Vagina (tissue), 2 donors: Measurements from ENCODE around the gene DENND5A. TPM values are rescaled to one million over a fixed set of nuclear protein-coding genes. Genes with fewer than 3 reads are reported as not detected.
A peak's percentile ranks its signal among the peaks of the same experiment; 100 is the strongest.

ENCODE experiments used
- DNase-seq, 2 donors: peaks; one replicate each; pipeline ENCODE4 v3.0.0-alpha.2; 2017; ENCODE audit errors: extremely low spot score in 2 of 2
- H3K27ac ChIP-seq: fragments of 200-600 bp; sonication (generic); one replicate; pipeline ENCODE4 v1.5.1; 2019
- H3K27me3 ChIP-seq: fragments of 200-600 bp; sonication (generic); one replicate; pipeline ENCODE4 v1.5.1; 2019
- H3K36me3 ChIP-seq, 2 donors: fragments of 200-600 bp; sonication (generic); one replicate each; pipeline ENCODE4 v1.5.1; 2017 to 2019
- H3K4me1 ChIP-seq: fragments of 200-600 bp; sonication (generic); one replicate; pipeline ENCODE4 v1.5.1; 2019
- H3K4me3 ChIP-seq, 2 donors: fragments of 200-600 bp; sonication (generic); 1 replicate in 1 of 2; 2 replicates in 1 of 2; pipeline ENCODE4 v1.5.1; 2016 to 2019
- H3K9me3 ChIP-seq: fragments of 200-600 bp; sonication (generic); one replicate; pipeline ENCODE4 v1.5.1; 2019
- POLR2A ChIP-seq, 2 donors: fragments of 450-650 bp; IDR thresholded peaks; one replicate each; pipeline ENCODE4 v1.6.1; 2017; ENCODE audit warnings: antibody characterized with exemption in 2 of 2, mild to moderate bottlenecking in 2 of 2, moderate library complexity in 2 of 2
- POLR2AphosphoS5 ChIP-seq, 2 donors: sonication (generic); formaldehyde crosslinking; IDR thresholded peaks; one replicate each; pipeline ENCODE4 v1.9.0; 2017; ENCODE audit warnings: antibody characterized with exemption in 2 of 2, mild to moderate bottlenecking in 2 of 2, low read depth in 1 of 2; ENCODE audit not compliant: insufficient read depth in 1 of 2
- intact Hi-C: fragments of 100-400 bp; cut with DNase I; formaldehyde crosslinking; loops from one replicate; pipeline ENCODE4 v1.15.1; 2023
- total RNA-seq: library from RNA; depleted of rRNA; stranded (reverse); fragments of >200 nt; gene quantifications from one replicate; pipeline ENCODE4 v1.2.3, GENCODE V29; 2016
- TF ChIP-seq, protein P1 (sequence below), 3 experiments: fragments of 450-650 bp in 2 of 3; fragments of 200-600 bp in 1 of 3; sonication (generic) in 1 of 3; IDR thresholded peaks; one replicate each; pipeline ENCODE4 v1.5.1; 2017 to 2019; ENCODE audit warnings: antibody characterized with exemption in 3 of 3, mild to moderate bottlenecking in 2 of 3, moderate library complexity in 2 of 3

DENND5A gene
- total RNA-seq, 1 donor from 2014 or later, result 82.0 TPM

DNA sequence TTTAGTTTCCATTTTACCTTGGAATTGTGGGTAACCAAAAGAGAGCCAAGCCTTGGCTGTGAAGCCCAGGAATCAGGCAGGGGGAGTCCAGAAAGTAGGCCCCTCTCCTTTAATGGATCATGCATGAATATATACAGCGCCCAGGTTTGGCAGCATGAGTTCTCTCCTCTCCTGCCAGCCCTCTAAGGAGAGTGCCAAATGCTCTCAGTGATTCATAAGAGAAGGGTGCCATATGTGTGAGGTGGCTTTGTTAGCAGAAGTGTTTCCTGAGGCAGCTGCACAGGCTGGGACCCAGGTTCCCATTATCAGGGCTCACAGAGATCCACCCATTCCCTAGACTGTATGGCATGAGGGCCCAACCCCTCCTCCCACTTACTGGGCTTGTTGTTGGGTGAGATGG is 121.4 kb downstream of the DENND5A start:
- Histone ChIP-seq H3K36me3 (peaks cover 0 to 66% of the 10 kb centered on the region in 2 donors), H3K4me1 (peaks cover 16% of the 10 kb centered on the region)
- intact Hi-C loops, result no loop called here

DNA sequence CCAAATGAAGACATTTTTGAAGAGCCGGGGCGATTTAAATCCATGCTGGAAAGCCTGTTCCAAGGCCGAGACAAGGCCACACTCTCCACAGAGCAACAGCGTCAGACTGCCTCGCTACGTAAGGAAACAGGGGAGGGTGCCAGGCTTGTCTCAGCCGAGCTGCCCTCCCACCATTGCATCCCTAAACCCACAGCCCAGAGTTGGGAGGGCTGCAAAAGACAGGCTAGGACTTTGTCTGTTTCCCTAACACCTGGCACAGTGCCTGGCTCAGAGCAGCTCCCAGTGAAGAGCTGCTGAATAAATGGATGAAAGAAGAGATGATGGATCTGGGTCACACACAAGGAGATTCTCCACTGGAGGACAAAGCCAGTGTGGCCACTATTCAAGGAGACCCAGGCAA is 122.4 kb downstream of the DENND5A start:
- no peak for DNase-seq
- Histone ChIP-seq H3K4me1 (peaks cover 26% of the 10 kb centered on the region), H3K4me3 (no peak overlapping the region), H3K27me3 (no peaks in the 10 kb centered on the region), H3K27ac (no peak overlapping the region), H3K9me3 (no peaks in the 10 kb centered on the region), H3K36me3 (peaks cover 0 to 66% of the 10 kb centered on the region in 2 donors)
- TF ChIP-seq POLR2AphosphoS5 (IDR thresholded peaks at IDR 0.05; ENCODE audit: insufficient read depth in 1 of 2, low read depth in 1 of 2) (no peak), POLR2A (IDR thresholded peaks at IDR 0.05) (no peak)
- TF ChIP-seq, protein P1, sequence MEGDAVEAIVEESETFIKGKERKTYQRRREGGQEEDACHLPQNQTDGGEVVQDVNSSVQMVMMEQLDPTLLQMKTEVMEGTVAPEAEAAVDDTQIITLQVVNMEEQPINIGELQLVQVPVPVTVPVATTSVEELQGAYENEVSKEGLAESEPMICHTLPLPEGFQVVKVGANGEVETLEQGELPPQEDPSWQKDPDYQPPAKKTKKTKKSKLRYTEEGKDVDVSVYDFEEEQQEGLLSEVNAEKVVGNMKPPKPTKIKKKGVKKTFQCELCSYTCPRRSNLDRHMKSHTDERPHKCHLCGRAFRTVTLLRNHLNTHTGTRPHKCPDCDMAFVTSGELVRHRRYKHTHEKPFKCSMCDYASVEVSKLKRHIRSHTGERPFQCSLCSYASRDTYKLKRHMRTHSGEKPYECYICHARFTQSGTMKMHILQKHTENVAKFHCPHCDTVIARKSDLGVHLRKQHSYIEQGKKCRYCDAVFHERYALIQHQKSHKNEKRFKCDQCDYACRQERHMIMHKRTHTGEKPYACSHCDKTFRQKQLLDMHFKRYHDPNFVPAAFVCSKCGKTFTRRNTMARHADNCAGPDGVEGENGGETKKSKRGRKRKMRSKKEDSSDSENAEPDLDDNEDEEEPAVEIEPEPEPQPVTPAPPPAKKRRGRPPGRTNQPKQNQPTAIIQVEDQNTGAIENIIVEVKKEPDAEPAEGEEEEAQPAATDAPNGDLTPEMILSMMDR (IDR thresholded peaks at IDR 0.05), result no peak
- intact Hi-C loops, result no loop called here

More for the DNA sequence above, 121.4 kb downstream of the DENND5A start:
- no peak for DNase-seq
- Histone ChIP-seq H3K27ac (no peak overlapping the region), H3K27me3 (no peaks in the 10 kb centered on the region), H3K9me3 (no peaks in the 10 kb centered on the region), H3K4me3 (no peak overlapping the region)
- no peak for TF ChIP-seq POLR2AphosphoS5 (IDR thresholded peaks at IDR 0.05; ENCODE audit: insufficient read depth in 1 of 2, low read depth in 1 of 2)
- TF ChIP-seq POLR2A (IDR thresholded peaks at IDR 0.05), result no peak
- TF ChIP-seq, protein P1 (IDR thresholded peaks at IDR 0.05), result no peak

DNA sequence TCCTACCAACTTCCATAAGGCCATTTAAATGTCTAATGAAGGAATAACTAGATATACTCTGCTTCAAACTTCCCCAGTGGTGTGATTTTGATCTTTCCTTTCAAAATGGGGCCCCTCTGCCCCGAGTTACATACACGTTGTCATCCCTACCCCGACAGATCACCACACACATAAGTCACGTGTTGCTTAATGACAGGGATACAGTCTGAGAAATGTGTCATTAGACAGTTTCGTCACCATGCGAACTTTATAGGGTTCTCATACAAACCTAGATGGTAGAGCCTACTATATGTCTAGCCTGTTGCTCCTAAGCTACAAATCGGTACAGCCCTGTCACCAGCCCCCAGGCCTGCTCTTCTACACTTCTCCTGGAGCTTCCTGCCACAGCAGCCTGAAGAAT is 124.0 kb downstream of the DENND5A start:
- H3K4me3 ChIP-seq, result no peak overlapping the region
- H3K27me3 ChIP-seq, result no peaks in the 10 kb centered on the region
- TF ChIP-seq, protein P1 (IDR thresholded peaks at IDR 0.05), result no peak
- no peak for TF ChIP-seq POLR2AphosphoS5 (IDR thresholded peaks at IDR 0.05; ENCODE audit: insufficient read depth in 1 of 2, low read depth in 1 of 2)
- no peak for TF ChIP-seq POLR2A (IDR thresholded peaks at IDR 0.05)
- H3K36me3 ChIP-seq, result peaks cover 0 to 51% of the 10 kb centered on the region in 2 donors
- no peak overlapping the region for H3K27ac ChIP-seq
- intact Hi-C loops, result no loop called here
- H3K4me1 ChIP-seq, result peaks cover 32% of the 10 kb centered on the region
- DNase-seq, result no peak
- no peaks in the 10 kb centered on the region for H3K9me3 ChIP-seq

DNA sequence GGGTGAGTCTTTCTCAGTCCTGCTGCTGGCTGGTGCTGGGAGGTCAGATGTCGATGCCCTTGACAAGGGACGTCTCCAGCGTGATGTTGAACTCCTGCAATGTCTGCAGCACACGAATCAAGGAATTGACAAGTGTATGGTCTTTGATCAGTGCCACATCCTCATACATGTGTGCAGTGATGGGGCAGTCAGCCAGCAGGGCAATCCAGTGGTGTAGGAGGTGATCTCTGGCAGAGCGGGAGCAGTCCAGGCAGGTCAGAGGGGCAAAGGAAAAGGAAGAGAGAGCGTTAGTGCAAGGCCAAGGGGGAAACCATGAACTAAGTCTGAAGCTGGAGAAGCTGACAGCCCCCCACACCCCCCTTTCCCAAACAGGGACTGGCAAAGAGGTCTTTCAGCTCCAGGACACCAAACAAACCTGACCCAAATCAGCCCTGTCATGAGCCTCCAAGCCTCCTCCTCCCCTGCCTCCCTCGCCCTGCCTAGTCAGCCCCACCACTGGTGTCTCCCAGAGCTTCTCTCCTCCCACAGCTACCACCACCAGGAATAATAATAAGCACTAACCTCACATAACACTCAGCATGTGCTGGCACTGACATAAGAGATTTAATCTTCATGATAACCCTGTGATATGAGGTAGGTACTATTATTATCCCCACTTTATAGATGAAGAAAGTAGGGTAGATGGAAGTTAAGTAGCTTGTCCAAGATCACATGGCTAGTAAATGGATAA is 125.4 kb downstream of the DENND5A start:
- H3K36me3 ChIP-seq, result peaks cover 0 to 37% of the 10 kb centered on the region in 2 donors
- no peaks in the 10 kb centered on the region for H3K27me3 ChIP-seq
- H3K27ac ChIP-seq, result peak overlapping the region; percentile 64
- intact Hi-C loops, result no loop called here
- peaks cover 32% of the 10 kb centered on the region for H3K4me1 ChIP-seq
- H3K9me3 ChIP-seq, result no peaks in the 10 kb centered on the region
- DNase-seq, result no peak
- no peak for TF ChIP-seq POLR2AphosphoS5 (IDR thresholded peaks at IDR 0.05; ENCODE audit: insufficient read depth in 1 of 2, low read depth in 1 of 2)
- TF ChIP-seq, protein P1 (IDR thresholded peaks at IDR 0.05), result no peak
- no peak for TF ChIP-seq POLR2A (IDR thresholded peaks at IDR 0.05)
- H3K4me3 ChIP-seq, result no peak overlapping the region
